Measurements from ENCODE around the gene BNC2. TPM values are rescaled to one million over a fixed set of nuclear protein-coding genes. Genes with fewer than 3 reads are reported as not detected.
A peak's percentile ranks its signal among the peaks of the same experiment; 100 is the strongest.

The BNC2 gene
- total and polyA plus RNA-seq, 4 donors, result 0.96 to 23.2 (median 9.7) TPM

- DNase-seq, result peak; percentile 27 to 64 (median 63)
- TF ChIP-seq, protein P1, sequence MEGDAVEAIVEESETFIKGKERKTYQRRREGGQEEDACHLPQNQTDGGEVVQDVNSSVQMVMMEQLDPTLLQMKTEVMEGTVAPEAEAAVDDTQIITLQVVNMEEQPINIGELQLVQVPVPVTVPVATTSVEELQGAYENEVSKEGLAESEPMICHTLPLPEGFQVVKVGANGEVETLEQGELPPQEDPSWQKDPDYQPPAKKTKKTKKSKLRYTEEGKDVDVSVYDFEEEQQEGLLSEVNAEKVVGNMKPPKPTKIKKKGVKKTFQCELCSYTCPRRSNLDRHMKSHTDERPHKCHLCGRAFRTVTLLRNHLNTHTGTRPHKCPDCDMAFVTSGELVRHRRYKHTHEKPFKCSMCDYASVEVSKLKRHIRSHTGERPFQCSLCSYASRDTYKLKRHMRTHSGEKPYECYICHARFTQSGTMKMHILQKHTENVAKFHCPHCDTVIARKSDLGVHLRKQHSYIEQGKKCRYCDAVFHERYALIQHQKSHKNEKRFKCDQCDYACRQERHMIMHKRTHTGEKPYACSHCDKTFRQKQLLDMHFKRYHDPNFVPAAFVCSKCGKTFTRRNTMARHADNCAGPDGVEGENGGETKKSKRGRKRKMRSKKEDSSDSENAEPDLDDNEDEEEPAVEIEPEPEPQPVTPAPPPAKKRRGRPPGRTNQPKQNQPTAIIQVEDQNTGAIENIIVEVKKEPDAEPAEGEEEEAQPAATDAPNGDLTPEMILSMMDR (IDR thresholded peaks at IDR 0.05; ENCODE audit: control extremely low read depth, extremely low read depth), result no peak
- H3K9ac ChIP-seq (ENCODE audit: insufficient read depth in 1 of 2, low read length in 2 of 2), result no peak overlapping the region
- H3K36me3 ChIP-seq (ENCODE audit: control insufficient read depth in 4 of 4, insufficient read depth in 4 of 4, low read length in 4 of 4), result no peaks in the 10 kb centered on the region
- WGBS, 2 donors, result 58 to 65% methylated on average over 13 of the region's 13 CpGs
- no peak overlapping the region for H3K4me3 ChIP-seq
- H3K27me3 ChIP-seq (ENCODE audit: control insufficient read depth in 3 of 3, insufficient read depth in 3 of 3, low read length in 2 of 3), result no peaks in the 10 kb centered on the region
- no peaks in the 10 kb centered on the region for H3K9me3 ChIP-seq (ENCODE audit: control insufficient read depth in 4 of 4, insufficient read depth in 3 of 4, low read length in 3 of 4)
- no peak for ATAC-seq (ENCODE audit: insufficient read depth, low FRiP score)
- H3K27ac ChIP-seq (ENCODE audit: low read depth in 1 of 2, low read length in 1 of 2), result no peak overlapping the region
- peaks cover 0 to 59% (median 19%) of the 10 kb centered on the region in 5 donors for H3K4me1 ChIP-seq (ENCODE audit: control insufficient read depth in 5 of 5, insufficient read depth in 5 of 5, low read length in 5 of 5)
Measured at GRCh38 chr9:16626577-16627130, 243.8 kb downstream of the BNC2 start.

- Histone ChIP-seq H3K27ac (ENCODE audit: low read depth in 1 of 2, low read length in 1 of 2) (no peak overlapping the region), H3K9ac (ENCODE audit: insufficient read depth in 1 of 2, low read length in 2 of 2) (no peak overlapping the region), H3K9me3 (ENCODE audit: control insufficient read depth in 4 of 4, insufficient read depth in 3 of 4, low read length in 3 of 4) (no peaks in the 10 kb centered on the region), H3K36me3 (ENCODE audit: control insufficient read depth in 4 of 4, insufficient read depth in 4 of 4, low read length in 4 of 4) (no peaks in the 10 kb centered on the region), H3K27me3 (ENCODE audit: control insufficient read depth in 3 of 3, insufficient read depth in 3 of 3, low read length in 2 of 3) (no peaks in the 10 kb centered on the region), H3K4me3 (no peak overlapping the region), H3K4me1 (ENCODE audit: control insufficient read depth in 5 of 5, insufficient read depth in 5 of 5, low read length in 5 of 5) (peaks cover 0 to 59% (median 19%) of the 10 kb centered on the region in 5 donors)
- 61 to 79% methylated on average over 1 of the region's 1 CpG for WGBS, 2 donors
- DNase-seq (peak in 2 of 3 donors; percentile 58 to 73), ATAC-seq (ENCODE audit: insufficient read depth, low FRiP score) (no peak)
- TF ChIP-seq, protein P1 (IDR thresholded peaks at IDR 0.05; ENCODE audit: control extremely low read depth, extremely low read depth), result no peak
Measured at GRCh38 chr9:16625811-16626210, 244.7 kb downstream of the BNC2 start.

DNA sequence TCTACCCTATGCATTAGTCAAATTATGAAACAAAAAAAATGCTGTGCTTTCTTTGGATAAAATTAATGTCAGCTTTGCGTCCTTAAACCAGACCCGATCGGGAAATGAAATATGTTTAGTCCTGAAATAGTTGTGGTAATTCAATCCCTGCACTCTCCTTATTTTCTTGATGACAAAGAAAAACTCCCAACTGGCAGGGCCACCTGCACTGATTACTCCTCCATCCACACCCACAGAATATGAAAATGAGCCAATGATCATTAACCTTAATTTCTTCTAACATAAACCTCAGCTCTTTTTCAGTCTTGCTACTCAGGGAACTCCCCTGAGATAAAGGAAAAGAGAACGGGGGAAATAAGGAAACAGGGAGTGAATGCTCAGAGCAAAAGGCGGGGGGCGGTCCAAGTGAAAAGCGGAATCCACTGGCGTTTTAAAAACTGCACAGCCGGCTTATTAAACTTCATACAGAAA is 245.3 kb downstream of the BNC2 start:
- H3K36me3 ChIP-seq (ENCODE audit: control insufficient read depth in 4 of 4, insufficient read depth in 4 of 4, low read length in 4 of 4), result no peaks in the 10 kb centered on the region
- H3K27me3 ChIP-seq (ENCODE audit: control insufficient read depth in 3 of 3, insufficient read depth in 3 of 3, low read length in 2 of 3), result no peaks in the 10 kb centered on the region
- no peaks in the 10 kb centered on the region for H3K9me3 ChIP-seq (ENCODE audit: control insufficient read depth in 4 of 4, insufficient read depth in 3 of 4, low read length in 3 of 4)
- peaks cover 0 to 61% (median 19%) of the 10 kb centered on the region in 5 donors for H3K4me1 ChIP-seq (ENCODE audit: control insufficient read depth in 5 of 5, insufficient read depth in 5 of 5, low read length in 5 of 5)
- no peak overlapping the region for H3K4me3 ChIP-seq
- H3K9ac ChIP-seq (ENCODE audit: insufficient read depth in 1 of 2, low read length in 2 of 2), result no peak overlapping the region
- H3K27ac ChIP-seq (ENCODE audit: low read depth in 1 of 2, low read length in 1 of 2), result no peak overlapping the region
- no peak for DNase-seq
- TF ChIP-seq, protein P1 (IDR thresholded peaks at IDR 0.05; ENCODE audit: control extremely low read depth, extremely low read depth), result no peak
- 66 to 77% methylated on average over 9 of the region's 9 CpGs for WGBS, 2 donors
- no peak for ATAC-seq (ENCODE audit: insufficient read depth, low FRiP score)

GRCh38 chr9:16624744-16625117 is 245.7 kb downstream of the BNC2 start:
- 48 to 50% methylated on average over 3 of the region's 3 CpGs for WGBS, 2 donors
- H3K36me3 ChIP-seq (ENCODE audit: control insufficient read depth in 4 of 4, insufficient read depth in 4 of 4, low read length in 4 of 4), result no peaks in the 10 kb centered on the region
- H3K9me3 ChIP-seq (ENCODE audit: control insufficient read depth in 4 of 4, insufficient read depth in 3 of 4, low read length in 3 of 4), result no peaks in the 10 kb centered on the region
- ATAC-seq (ENCODE audit: insufficient read depth, low FRiP score) (no peak), DNase-seq (peak in 2 of 3 donors; percentile 32 to 42)
- no peak overlapping the region for H3K27ac ChIP-seq (ENCODE audit: low read depth in 1 of 2, low read length in 1 of 2)
- H3K27me3 ChIP-seq (ENCODE audit: control insufficient read depth in 3 of 3, insufficient read depth in 3 of 3, low read length in 2 of 3), result no peaks in the 10 kb centered on the region
- no peak overlapping the region for H3K4me3 ChIP-seq
- TF ChIP-seq, protein P1 (IDR thresholded peaks at IDR 0.05; ENCODE audit: control extremely low read depth, extremely low read depth), result no peak
- H3K9ac ChIP-seq (ENCODE audit: insufficient read depth in 1 of 2, low read length in 2 of 2), result no peak overlapping the region
- H3K4me1 ChIP-seq (ENCODE audit: control insufficient read depth in 5 of 5, insufficient read depth in 5 of 5, low read length in 5 of 5), result peaks cover 0 to 66% (median 19%) of the 10 kb centered on the region in 5 donors
